Right lobe of liver (tissue), 4 donors: Measurements from ENCODE around the gene SPOP.
"Not testable (repeated sequence)": the region's sequence is repeated elsewhere in the genome, so short reads cannot be mapped to it uniquely, and the experiment has no call there.

ENCODE experiments used
- CTCF ChIP-seq, 4 donors: fragments of 200-600 bp in 3 of 4; fragments of 450-650 bp in 1 of 4; IDR thresholded peaks; one replicate each; pipeline versions ENCODE4 v1.5.1 to v1.8.0; 2016 to 2022; ENCODE audit warnings: antibody characterized with exemption in 4 of 4, mild to moderate bottlenecking in 2 of 4
- POLR2A ChIP-seq: fragments of 450-650 bp; IDR thresholded peaks from one replicate; pipeline ENCODE4 v1.6.1; 2017; ENCODE audit warnings: antibody characterized with exemption, mild to moderate bottlenecking
- donor health status: DM: no; HTN: no; CAD: no.
- donor health status: DM: no; HTN: no; CAD: no.
- donor health status: DM: no; HTN: yes; CAD: no.

- TF ChIP-seq POLR2A; CTCF (IDR thresholded peaks at IDR 0.05): not testable (repeated sequence)
Measured at GRCh38 chr17:49724552-49724951, 46.7 kb upstream of the SPOP start.
